Measurements from ENCODE around the gene WNT4.

The WNT4 gene

DNA sequence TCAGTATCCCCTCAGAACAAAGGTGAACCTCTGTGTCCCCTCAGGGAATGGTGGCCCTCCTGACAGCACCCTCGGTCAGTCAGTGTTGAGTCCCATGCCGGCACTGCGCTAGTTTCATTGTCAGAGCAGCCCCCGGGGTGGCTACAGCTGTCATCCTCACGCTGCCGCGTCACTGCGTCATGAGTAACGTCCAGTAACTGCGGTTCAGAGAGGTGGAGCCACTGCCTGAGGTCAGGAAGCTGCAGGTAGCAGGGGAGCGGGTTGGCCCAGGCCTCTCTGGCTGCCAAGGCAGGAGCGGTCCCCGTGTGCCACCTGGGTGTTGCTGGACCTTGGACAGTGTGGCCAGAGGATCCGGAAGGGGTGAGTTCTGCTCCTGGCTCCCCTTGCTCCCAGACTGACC is 20.2 kb upstream of the WNT4 start:
- DNase-seq = no peak

DNA sequence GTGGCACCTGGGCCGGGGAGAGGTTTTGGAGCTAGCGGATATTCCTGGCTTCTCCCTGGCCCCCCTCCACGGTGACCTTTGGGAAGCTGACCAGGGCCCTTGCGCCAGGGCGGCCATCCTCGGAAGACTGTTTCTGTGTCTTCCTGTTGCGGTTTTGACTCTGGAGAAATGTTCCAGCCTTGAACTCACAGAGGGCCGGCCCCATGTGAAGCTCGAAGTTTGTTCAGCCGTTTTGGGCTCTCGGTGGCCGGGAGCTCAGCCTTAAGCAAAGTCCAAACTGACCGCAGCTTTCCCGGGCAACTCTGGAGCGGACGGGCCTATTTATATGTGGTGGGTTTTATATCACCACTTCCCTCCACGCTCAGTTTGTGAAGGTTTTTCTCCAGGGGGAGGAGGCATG is 17.0 kb upstream of the WNT4 start:
- no peak for DNase-seq

DNA sequence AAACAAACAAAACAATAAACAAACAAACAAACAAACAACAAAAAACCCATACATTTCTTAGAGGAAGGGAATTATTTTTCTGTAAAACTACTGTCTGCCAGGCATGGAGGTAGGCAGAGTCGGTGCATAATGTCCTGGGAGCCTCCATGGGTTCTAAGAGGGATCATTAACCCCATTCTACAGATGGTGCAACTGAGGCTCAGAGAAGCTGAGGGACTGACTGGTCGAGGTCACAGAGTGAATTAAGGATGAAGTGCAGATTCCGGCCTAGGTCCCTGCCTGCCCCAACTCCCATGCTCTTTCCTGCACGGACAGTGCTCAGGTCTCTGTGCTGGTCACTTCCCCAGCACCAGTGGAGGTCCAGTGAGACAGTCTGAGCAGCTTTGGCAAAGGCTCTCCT is 15.8 kb upstream of the WNT4 start:
- DNase-seq = no peak

DNA sequence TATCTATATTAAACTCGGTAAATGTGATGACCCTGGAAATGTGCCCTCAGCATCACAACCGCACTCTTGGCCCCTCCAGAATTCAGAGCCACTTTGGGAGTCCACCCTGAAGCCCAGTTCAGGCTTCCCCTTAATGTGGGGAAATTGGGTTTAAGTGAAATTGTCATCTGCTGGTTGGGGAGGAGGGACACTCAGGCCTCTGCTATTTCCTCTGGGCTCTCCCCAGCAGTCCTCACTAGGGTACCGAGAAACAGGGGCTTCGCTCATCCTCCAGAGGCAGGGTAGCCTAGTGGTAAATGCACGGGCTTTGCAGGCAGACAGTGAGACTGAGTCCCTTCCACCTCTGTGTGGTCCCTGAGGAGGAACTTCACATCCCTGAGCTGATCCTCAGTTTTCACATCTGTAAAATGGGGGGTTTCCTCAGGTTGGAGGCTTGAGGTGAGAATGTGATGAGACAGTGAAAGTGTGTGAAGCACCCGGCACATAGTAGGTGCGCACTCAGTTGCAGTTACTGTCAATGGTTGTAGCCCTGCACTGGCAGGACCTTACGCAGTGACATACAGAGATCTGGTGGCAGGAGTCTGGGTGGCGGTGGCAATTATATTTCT is 14.6 kb upstream of the WNT4 start:
- no peak for DNase-seq

DNA sequence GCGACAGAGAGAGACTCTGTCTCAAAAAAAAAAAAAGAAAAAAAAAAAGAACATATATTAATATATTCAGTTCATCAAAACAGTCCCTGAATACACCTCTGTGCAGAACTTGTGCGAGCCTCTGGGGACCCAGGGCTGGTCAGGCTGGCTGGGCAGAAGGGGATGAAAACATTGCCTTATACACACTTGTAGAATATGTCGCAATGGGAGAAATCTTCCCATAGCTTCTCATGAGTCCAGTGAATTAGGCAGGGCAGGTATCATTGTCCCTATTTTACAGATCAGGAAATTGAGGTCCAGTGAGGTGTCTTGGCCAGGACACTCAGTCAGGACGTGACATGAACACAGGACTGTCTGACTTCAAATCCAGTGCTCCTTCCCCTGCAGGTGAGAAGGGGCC is 12.6 kb upstream of the WNT4 start:
- DNase-seq = no peak

DNA sequence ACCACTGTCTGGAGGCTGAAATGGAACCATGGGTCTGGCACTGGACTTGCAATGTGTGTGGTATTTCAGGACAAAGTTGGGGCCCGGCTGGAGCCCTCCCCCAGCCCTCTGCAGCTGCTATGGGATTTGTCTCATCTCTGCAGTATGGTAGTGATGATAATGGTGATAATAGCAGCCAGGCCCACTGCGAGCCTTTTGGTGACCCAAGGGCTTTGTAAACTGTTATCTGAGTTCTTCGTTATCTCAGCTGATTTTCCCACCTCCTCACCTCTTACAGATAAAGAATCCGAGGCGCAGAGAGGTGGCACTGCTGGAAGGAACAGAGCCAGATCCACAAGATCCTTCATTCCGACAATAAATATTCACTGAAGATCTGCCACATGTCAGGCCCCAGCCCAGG is 11.7 kb upstream of the WNT4 start:
- DNase-seq = no peak

DNA sequence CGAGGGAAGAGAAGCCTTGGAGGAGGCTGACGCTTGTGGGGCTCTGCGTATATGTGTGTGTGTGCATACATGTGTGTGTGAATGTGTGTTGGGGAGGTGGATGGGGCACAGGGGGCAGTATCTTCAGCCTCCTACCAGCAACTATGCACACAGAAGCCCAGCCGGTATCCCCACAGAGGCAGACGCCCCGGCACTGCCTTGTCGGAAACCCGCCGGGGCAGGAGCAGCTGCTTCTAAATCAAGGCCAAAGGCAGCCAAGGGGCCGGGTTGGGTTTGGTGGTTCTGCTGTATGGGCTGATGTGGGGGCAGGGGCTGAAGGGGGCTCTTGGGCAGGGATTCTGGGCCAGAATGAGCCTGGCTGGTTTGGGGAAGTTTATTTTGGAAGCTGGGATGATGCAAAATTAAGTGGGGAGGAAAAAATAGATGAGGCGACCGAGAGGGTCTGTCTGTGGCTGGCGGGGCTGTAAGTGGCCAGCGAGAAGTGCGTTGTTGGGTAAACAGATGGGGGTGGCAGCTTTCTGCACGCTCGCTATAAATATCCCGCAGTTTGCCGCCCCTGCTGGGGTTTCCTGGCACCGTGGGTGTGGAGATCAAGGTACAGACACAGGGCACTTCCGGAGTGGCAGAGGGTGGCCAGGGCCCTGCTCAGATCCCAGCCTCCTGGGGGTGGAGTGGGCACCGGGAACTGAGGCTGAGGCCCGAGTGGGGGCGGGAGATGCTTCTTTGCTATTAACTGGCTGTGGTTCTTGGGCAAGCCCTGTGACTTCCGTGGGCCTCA is 11.0 kb upstream of the WNT4 start:
- DNase-seq = no peak

DNA sequence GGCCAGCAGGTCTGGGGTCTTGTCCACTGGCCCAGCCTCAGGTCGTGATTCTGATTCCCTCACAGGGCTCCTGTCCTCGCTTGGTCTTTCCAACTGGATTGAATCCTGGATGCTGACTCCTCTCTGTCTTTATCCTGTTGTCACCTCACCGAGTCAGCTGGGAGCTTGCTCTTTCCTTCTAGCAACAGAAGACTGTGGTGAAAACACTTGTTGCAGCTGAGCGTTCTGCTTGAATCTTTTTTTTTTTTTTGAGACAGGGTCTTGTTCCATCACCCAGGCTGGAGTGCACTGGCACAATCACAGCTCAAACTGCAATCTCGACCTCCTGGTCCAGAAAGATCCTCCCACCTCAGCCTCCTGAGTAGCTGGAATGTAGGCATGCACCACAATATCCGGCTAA is 8.0 kb upstream of the WNT4 start:
- no peak for DNase-seq

DNA sequence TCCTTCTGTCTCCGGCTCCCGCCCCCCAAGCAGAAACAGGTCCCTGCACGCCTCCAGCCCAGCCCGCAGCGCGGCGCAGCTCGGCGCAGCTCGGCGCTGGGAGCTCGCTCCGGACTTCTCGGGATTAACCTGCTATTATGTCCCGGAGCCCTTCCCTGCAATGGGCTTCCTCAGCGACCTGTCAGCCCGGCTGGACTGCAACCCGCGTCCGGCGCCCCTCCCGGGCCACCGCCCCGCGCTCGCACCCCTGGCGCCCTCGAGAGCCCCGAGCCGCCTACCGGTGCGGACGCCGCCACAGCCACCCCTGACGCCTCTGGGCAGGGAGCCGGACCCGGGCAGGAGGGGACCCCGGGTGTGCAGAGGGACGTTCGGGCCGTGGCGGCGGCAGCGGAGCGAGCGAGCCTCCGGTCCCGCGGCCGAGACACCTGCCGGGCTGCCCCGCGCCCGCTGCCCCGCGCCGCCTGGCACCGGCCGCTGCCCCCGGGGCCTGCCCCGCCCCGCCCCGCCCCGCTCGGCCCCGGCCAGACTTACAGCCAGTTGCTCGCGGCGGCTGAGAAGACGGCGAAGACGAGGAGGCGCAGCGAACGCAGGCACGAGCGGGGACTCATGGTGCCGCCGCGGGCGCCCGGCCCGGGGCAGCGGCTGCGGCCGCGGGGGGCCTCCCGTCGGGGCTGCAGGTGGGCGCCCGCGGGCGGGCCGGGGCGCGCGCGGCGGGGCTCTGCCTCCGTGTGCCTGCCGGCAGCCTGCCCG is 407 bp downstream of the WNT4 start:
- DNase-seq = peak; percentile 26

DNA sequence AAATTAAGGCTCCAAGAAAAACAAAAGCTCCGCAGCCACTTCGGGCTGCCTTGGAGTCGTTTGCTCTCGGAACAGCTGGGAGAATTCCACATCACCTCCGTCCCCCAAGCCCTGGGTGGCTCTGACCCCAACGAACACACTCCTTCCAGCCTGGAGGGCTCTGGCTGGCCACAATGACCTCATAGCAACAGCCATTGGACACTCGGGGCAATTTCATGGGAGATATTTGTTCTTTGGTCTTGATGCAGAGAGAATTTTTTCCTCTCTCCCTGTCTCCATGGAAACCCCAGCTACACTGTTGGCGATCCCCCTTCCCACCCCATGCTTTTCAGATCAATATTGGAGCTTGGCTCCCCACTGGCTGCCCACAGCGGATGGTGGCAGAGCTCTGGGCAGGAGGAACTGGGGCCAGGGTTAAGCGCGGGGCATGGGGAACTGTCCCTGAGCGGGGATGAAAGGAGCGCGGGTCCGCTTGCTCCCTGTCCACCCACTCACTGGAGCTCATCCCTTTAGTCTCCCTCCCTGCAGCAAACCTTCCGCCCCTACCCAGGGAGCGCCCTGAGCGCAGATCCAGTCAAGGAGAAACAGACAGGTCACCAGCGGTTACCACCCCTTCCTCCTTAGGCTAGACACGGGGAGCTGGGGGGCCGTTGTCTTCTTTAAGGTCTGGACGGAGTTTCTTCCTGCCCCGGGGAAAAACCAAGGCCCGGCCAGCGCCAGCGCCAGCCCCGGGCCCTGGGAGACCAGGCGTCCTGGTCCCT is 1.2 kb downstream of the WNT4 start:
- no peak for DNase-seq

DNA sequence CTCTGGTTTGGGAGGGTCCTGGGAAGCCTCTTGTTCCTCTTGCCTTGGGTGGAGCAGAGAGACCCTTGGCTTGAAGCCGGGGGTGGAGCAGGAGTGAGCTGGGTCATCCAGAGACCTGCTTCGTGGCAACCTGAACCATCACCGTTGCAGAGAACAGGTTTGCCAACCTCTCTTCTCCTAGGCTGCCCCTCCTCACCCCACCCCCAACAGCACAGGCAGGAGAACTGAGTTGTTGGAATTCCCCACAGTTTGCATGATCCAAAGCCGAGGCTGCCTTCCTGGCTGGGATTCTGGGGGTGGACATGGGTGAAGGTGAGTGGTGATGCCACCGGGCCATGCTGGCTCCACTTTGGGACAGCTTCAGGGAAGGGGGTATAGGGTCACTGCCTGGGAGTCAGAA is 2.2 kb downstream of the WNT4 start:
- DNase-seq = no peak

DNA sequence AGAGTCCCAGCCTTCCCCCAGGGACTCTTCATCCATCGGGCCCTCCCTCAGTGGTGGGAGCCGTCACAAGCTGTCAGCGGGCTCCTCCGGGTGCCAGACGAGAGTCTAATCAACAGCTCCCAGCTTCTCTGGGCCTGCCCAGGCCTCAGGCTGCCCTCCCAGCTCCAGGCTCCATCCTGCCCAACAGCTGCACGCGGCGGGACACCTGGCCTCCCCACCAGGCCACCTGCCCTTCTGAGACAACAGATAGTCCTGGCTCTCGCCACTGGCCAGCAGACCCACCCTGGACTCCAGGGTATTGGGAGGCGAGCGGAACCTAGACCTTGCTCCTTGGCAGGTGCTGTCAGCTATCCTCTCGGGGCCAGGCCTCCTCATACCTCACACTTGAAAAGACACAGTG is 3.1 kb downstream of the WNT4 start:
- no peak for DNase-seq

DNA sequence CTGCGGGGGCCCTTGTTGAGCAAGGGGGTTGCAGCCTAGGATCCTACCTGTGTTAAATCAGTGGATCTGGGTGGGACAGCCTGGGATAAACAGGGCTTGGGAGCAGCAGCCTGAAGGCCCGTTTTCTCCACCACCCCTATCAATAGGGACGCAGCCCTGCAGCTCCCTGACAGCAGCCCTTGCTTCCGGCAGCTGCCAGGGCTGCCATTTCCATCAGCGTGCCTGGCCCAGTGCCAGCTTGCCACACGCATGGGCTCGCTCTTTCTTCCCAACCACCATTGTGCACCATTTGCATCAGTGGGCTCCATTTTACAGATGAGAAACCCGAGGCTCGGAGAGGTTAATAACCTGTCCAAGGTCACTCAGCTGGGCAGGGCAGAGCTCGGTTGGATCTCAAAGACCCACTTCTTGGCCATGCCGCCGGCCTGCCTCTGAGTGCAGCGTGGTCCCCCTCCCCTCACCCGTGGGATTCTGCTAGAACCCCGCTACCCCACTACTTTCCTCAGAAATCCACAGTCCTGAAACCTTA is 3.8 kb downstream of the WNT4 start:
- peak; percentile 56 for DNase-seq

DNA sequence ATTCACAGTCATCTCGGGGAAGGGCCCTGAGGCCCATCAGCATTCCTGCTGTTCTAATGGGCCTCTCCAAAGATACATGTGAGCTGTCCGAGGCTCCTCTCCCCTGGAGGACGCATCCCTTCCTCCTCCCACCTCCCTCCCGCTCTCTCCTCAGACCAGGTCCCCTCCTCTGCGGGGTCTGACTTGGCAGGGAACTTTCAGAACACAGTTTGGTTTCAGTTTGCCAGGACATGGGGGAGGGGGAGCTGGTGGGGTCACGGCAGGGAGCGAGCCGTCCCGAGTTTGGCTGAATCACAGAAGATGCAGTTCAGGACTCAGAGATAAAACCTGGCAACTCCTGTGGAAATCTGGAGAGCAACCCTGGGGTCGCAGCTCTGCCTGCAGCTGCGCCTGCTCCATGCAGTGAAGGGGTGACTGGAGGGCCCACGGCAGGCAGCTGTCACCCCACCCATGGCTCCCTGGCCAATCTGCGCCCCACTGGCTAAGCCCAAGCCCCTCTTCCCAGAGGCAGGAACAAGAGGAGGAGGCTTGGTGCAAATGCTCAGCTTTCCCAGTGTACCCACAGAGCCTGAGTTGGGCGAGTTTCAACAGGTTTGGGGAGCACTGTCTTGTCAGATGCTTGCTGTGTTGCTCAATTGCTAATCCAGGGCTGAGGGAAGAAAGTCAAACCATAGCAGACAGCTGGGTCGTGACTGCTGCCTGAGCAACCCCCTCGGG is 5.7 kb downstream of the WNT4 start:
- no peak for DNase-seq

DNA sequence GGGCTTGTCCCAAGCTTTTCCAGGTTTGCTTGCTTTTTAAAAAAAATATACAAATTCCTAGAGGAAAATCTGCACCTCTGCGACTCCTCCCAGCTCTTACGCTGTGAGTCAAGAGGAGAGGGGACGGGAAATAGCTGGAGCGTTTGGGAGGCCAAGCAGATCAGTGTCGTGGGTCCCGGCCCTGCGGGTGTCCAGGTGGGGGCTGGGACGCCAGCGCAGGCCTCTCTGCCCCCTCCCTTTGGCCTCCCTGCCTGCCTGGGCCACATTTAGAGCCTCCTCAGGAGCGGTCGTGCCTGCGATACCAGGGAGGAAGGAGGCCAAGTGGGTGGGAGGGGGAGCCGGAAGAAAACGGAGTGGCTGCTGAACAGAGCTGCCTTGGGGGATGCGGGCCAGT is 9.0 kb downstream of the WNT4 start:
- DNase-seq = no peak

DNA sequence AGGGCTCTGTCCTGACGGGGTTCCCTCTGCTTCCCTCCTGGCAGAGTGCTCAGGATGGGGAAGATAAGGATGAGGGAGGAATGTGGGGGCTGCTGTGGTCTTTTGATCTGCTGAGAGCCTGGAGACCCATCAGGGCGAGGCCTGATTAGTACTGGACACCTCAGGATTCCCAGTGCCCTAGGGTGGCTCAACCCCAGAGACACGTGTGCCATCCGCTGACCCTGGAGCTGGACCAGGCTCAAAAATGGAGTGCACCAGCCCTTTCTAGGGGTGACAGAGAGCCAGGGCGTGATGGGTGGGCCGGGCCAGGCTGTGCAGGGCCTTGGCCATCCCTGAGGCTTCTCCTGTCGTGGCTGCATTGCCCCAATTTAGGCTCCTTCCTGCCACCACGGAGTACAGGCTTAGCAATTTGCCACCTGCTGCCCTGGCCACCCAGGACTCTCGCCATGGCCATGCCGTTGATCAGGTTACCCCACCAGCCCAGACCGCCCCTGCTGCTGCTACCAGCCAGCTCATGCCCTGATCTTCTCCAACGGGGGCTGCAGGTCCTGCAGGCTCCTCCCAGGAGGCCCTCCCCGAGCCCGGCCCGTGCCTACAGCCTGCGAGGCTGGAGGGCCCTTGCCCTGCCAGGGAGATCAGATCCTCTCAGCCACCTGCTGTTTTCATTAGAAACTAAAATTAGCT is 9.5 kb downstream of the WNT4 start:
- no peak for DNase-seq

DNA sequence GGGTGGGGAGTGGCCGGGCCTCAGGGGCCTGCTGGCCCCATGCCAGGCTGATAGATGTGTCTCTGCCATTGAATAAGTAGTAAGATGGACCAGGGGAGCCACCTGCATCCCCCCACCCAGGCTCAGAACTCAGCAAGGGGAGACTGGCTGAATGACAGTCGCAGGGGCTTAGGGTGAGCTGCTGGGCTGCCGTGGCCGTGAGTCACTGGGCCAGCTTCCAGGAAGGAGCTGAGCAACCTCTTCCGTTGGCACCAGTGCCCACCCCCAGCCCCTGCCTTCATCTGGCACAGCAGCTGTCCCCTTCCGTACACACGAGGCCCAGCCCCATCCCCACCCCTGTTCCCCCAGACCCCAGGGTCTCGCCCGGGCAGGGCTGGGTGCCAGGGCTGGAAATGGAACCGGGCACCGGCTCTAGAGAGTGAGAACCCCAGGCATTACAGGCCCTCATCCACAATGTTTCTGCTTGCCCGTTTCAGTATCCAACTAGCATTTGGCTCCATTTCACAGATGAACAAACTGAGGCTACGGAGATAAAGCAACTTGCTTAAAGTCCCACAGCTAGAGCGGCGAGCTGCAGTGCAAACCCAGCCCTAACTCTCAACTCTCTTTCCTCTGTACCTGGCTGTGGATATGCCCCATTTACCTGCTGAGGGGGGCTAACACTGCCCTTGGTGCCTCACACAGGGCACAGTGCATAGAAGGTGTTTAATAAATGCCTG is 10.2 kb downstream of the WNT4 start:
- no peak for DNase-seq

DNA sequence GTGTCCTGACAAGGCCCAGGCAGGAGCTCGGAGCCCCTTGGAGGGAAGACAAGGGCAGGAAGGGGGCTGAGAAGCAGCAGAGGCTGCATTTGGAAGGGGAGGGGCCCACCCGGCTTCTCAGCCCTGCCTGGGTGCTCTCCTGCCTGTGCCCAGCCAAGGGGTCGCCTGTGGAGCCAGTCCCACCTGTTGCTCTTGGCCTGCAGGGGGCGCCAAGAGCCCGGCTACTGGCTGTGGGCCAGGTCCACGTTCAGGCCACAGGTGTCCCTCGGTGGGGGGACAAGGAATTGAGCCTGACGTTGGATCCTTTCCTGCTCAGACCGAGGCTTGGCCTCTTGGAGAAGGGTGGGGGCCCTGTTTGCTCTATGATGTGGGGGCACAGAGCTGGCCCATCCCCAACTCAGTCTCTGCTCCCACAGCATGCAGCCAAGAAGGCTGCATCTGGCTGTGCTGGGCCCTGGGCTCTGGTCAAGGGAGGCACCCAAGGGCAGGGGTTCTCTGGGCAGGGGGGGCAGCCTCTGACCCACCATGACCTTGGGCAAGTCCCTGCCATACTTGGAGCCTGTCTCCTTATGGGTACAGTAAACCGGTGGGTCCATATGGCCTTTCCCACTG is 10.9 kb downstream of the WNT4 start:
- DNase-seq = peak; percentile 61

DNA sequence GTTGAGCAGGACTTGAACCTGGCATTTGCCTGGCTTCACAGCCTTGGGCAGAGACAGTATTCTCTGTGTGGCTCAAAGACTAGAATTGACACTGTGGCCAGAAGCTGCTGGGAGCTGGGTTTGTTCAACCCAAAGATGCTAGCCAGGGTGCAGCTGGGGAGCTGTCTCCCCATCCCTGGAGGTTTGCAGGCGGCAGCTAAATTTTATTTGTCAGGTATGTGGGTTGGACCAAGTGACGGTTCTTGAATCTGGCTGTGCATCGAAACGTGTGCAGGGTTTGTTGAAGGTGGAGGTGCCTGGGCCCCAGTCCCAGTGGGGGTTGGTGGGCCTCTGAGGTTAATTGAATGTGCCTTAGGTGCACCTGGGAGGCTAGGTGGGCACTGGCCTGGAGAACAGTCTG is 11.8 kb downstream of the WNT4 start:
- no peak for DNase-seq

DNA sequence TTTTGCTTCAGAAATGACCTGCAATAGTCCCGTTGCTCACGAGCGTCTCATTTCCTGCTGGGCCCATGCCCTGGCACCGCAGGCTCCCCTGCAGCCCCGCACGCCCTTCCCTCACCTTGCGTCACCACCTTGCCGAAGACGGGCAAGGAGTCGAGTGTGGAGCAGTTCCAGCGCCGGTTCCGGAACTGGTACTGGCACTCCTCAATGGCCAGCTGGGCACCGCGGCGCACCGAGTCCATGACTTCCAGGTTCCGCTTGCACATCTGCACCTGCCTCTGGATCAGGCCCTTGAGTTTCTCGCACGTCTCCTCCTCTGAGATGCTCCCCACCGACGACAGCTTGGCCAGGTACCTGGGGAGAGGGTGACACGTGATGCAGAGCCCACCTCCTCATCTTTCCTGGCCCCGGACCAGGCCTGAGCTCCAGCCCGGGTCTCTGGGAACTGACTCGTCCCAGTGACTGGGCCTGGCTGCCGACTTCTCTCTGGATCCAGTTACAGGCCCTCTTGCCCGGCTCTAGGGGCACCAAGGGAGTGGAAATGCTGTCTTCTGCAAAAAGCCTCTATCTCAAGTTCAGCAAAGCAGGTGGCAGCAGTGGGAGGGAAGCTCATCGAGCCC is 13.3 kb downstream of the WNT4 start:
- no peak for DNase-seq
